Thyroid gland (tissue), 4 donors: ENCODE results near the gene GYPC. TPM values are rescaled to one million over a fixed set of nuclear protein-coding genes. Genes with fewer than 3 reads are reported as not detected.
"Not testable (repeated sequence)": the region's sequence is repeated elsewhere in the genome, so short reads cannot be mapped to it uniquely, and the experiment has no call there.

Source experiments
- DNase-seq, 2 donors: peaks; one replicate each; pipeline ENCODE4 v3.0.0-alpha.2; 2019
- H3K27ac ChIP-seq, 3 donors: fragments of 200-600 bp; sonication (generic); 1 replicate in 2 of 3; 2 replicates in 1 of 3; pipeline ENCODE4 v1.5.1; 2016 to 2019; ENCODE audit warnings: mild to moderate bottlenecking in 1 of 3, moderate library complexity in 1 of 3
- H3K27me3 ChIP-seq: fragments of 200-600 bp; sonication (generic); one replicate; pipeline ENCODE4 v1.5.1; 2019
- H3K36me3 ChIP-seq, 2 donors: fragments of 200-600 bp; sonication (generic); one replicate each; pipeline ENCODE4 v1.5.1; 2016 to 2019
- H3K4me1 ChIP-seq, 2 donors: fragments of 200-600 bp; sonication (generic); one replicate each; pipeline ENCODE4 v1.5.1; 2017 to 2019
- H3K4me3 ChIP-seq, 3 donors: fragments of 200-600 bp; sonication (generic); replicated peaks in 1 of 3; 1 replicate in 2 of 3; 2 replicates in 1 of 3; pipeline ENCODE4 v1.5.1; 2016; ENCODE audit warnings: mild to moderate bottlenecking in 1 of 3
- H3K9me3 ChIP-seq: fragments of 200-600 bp; sonication (generic); one replicate; pipeline ENCODE4 v1.5.1; 2017
- CTCF ChIP-seq, 6 experiments: fragments of 200-600 bp in 3 of 6; fragments of 450-650 bp in 3 of 6; sonication (generic) in 3 of 6; IDR thresholded peaks; one replicate each; pipeline ENCODE4 v1.5.1; 2016 to 2019; ENCODE audit warnings: antibody characterized with exemption in 6 of 6, mild to moderate bottlenecking in 2 of 6, inconsistent platforms in 1 of 6, moderate library complexity in 1 of 6
- POLR2A ChIP-seq, 2 donors: fragments of 450-650 bp; IDR thresholded peaks; one replicate each; pipeline ENCODE4 v1.6.1; 2017; ENCODE audit warnings: antibody characterized with exemption in 2 of 2, mild to moderate bottlenecking in 2 of 2, moderate library complexity in 1 of 2
- WGBS, 2 donors: methylation state at CpG; one replicate each; pipeline ENCODE4 v1.1.5; 2017; 5-methylcytosine and 5-hydroxymethylcytosine counted together
- intact Hi-C: fragments of 100-400 bp; cut with DNase I; formaldehyde crosslinking; loops from one replicate; pipeline ENCODE4 v1.15.1; 2023
- total RNA-seq, 4 donors: library from RNA; depleted of rRNA; stranded (reverse); fragments of >200 nt; gene quantifications; one replicate each; pipeline ENCODE4 v1.2.3, GENCODE V29; 2016

GYPC gene
- total RNA-seq, 4 donors from 2014 or later, result 17.1 to 83.6 (median 42.5) TPM

DNA sequence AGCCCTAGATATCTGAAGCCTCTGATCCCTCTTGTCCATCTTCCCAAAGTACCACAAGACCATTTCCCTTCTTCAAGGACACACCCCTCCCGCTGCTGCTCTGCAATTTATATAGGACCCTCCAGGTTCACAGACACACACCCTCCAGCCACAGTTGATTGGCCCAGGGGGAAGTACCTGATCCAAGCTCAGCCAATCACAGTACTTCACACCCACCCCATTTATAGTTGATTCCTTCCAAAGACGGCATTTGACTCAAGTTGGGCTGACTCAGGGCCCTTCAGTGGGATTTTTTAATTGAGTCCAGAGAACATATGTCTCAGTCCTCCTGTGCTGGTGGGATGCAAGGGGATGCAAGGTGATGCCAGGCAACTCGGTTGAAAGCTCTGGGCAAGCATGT lies 59.2 kb downstream of the GYPC start:
- H3K27me3 ChIP-seq, result no peaks in the 10 kb centered on the region
- DNase-seq, result no peak
- WGBS, 2 donors, result 90 to 94% methylated on average over 3 of the region's 3 CpGs

DNA sequence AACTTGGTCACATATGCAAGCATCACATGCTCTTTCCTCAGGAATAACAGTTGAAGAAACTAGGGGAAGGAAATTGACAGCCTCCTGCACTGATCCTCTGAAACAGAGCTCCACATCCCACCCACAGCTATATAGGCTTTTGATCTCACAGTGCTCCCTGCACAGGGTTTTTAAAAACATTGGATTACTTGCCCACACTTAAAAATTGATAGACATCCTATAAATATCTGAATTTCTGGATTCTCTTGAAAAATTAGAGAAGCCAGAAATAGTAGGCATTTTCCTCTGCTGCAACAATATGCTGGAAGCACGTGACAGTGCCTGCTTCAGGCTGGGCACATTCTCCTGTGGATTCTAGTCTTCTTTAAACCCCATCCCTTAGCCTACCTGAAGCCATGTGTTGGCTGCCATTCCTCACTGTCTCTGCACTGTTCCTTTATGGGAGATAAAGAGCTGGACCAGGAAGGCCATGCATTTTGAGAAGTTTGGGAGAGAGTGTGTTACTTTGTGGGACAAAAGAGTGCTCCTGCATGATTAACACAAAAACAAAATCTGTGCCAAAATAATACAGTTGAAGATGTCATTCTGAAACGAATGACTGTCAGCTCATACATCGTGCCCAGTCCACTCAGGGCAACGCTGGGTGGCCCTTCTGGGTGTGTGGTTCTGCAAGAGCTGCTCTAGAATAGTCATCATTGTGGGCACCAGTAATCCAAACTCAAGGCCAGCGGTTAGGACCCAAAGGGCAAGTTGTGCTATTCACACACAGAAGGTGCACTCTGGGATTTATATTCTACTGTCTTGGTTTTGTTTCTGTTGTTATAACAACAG lies 59.8 kb downstream of the GYPC start:
- Histone ChIP-seq H3K27me3 (no peaks in the 10 kb centered on the region), H3K36me3 (no peaks in the 10 kb centered on the region), H3K4me1 (no peaks in the 10 kb centered on the region), H3K9me3 (no peaks in the 10 kb centered on the region), H3K27ac (no peak overlapping the region), H3K4me3 (no peak overlapping the region)
- no peak for TF ChIP-seq POLR2A (IDR thresholded peaks at IDR 0.05)
- TF ChIP-seq CTCF (IDR thresholded peaks at IDR 0.05), result no peak
- intact Hi-C loops, result no loop called here
- WGBS, 2 donors, result 48 to 56% methylated on average over 5 of the region's 5 CpGs
- DNase-seq, result no peak

More for the DNA sequence above, 59.2 kb downstream of the GYPC start:
- H3K4me1 ChIP-seq, result no peaks in the 10 kb centered on the region
- H3K27ac ChIP-seq, result no peak overlapping the region
- TF ChIP-seq POLR2A (IDR thresholded peaks at IDR 0.05) (no peak), CTCF (IDR thresholded peaks at IDR 0.05) (no peak)
- no peaks in the 10 kb centered on the region for H3K36me3 ChIP-seq
- H3K9me3 ChIP-seq, result no peaks in the 10 kb centered on the region
- H3K4me3 ChIP-seq, result no peak overlapping the region
- intact Hi-C loops, result no loop called here

DNA sequence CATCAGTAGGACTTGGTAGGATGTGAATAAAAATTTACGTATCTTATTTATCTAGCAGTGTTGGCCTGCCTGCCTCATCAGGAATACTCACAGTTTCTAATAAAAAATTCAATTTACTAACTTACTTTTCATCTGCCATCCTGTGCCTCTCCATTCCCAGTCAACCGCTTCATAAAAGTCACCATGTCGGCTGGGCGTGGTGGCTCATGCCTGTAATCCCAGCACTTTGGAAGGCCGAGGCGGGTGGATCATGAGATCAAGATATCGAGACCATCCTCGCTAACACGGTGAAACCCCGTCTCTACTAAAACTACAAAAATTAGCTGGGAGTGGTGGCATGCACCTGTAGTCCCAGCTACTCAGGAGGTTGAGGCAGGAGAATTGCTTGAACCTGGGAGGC lies 61.3 kb downstream of the GYPC start:
- H3K27ac ChIP-seq, H3K27me3 ChIP-seq, H3K4me1 ChIP-seq, H3K9me3 ChIP-seq, H3K4me3 ChIP-seq, intact Hi-C loops, H3K36me3 ChIP-seq, DNase-seq: not testable (repeated sequence)
- WGBS, 2 donors, result 94 to 96% methylated on average over 10 of the region's 10 CpGs

GRCh38 chr2:126717928-126718327 lies 62.0 kb downstream of the GYPC start:
- Histone ChIP-seq H3K4me1 (no peaks in the 10 kb centered on the region), H3K27me3 (no peaks in the 10 kb centered on the region), H3K27ac (no peak overlapping the region), H3K4me3 (no peak overlapping the region), H3K9me3 (no peaks in the 10 kb centered on the region), H3K36me3 (no peaks in the 10 kb centered on the region)
- intact Hi-C loops, result no loop called here
- no peak for DNase-seq
- TF ChIP-seq POLR2A (IDR thresholded peaks at IDR 0.05), result no peak
- no peak for TF ChIP-seq CTCF (IDR thresholded peaks at IDR 0.05)
- 54 to 55% methylated on average over 5 of the region's 5 CpGs for WGBS, 2 donors

- intact Hi-C loops, result no loop called here
- Histone ChIP-seq H3K36me3 (no peaks in the 10 kb centered on the region), H3K9me3 (no peaks in the 10 kb centered on the region), H3K4me3 (no peak overlapping the region), H3K27ac (no peak overlapping the region), H3K27me3 (no peaks in the 10 kb centered on the region), H3K4me1 (no peaks in the 10 kb centered on the region)
- TF ChIP-seq POLR2A (IDR thresholded peaks at IDR 0.05), result no peak
- no peak for TF ChIP-seq CTCF (IDR thresholded peaks at IDR 0.05)
- 88% methylated on average over 3 of the region's 3 CpGs; no CpG with 5 or more reads in 1 of the 2 donors for WGBS, 2 donors
- no peak for DNase-seq
These were observed 63.4 kb downstream of the GYPC start for GRCh38 chr2:126719191-126719832.
